Panc1 (cell line): ENCODE data around the gene TMEM244. TPM values are rescaled to one million over a fixed set of nuclear protein-coding genes. Genes with fewer than 3 reads are reported as not detected.

Experiments
- ATAC-seq: fragments of 200-7000 bp; cut with Tn5 transposase; 2 replicates; pipeline ENCODE4 v1.9.1; 2020; ENCODE audit warnings: mild to moderate bottlenecking, moderate library complexity
- BruUV-seq: library from RNA; stranded (reverse); fragments of 400-500 nt; replicated peaks from 2 replicates; lab custom pipeline; 2021; lab: Mats Ljungman, UMichigan
- CTCF ChIA-PET: fragments of 300-600 bp; sonication (Branson Sonifier 250); formaldehyde crosslinking; loops from one replicate; lab custom pipeline; 2022; ENCODE audit warnings: antibody characterized with exemption; lab: Charles Lee
- POLR2A ChIA-PET: fragments of 300-600 bp; sonication (Branson Sonifier 250); formaldehyde crosslinking; loops from one replicate; lab custom pipeline; 2022; ENCODE audit warnings: antibody characterized with exemption; lab: Charles Lee
- DNase-seq: peaks from one replicate; pipeline ENCODE4 v3.0.0-alpha.2; 2010; ENCODE audit warnings: low read depth, low spot score
- H3K27ac ChIP-seq: 2 replicates; pipeline ENCODE4 v1.5.1; 2011; ENCODE audit warnings: mild to moderate bottlenecking, low read length, inconsistent platforms
- H3K27me3 ChIP-seq: fragments of 200-500 bp; sonication (Bioruptor generic); 2 replicates; pipeline ENCODE4 v1.6.0; 2014; ENCODE audit warnings: low read length, inconsistent platforms; ENCODE audit not compliant: control insufficient read depth, insufficient read depth
- H3K36me3 ChIP-seq: fragments of 200-500 bp; sonication (Bioruptor generic); 2 replicates; pipeline ENCODE4 v1.5.1; 2014; ENCODE audit warnings: inconsistent platforms, mild to moderate bottlenecking, low read length, moderate library complexity; ENCODE audit not compliant: control insufficient read depth, insufficient read depth
- H3K4me1 ChIP-seq: 2 replicates; pipeline ENCODE4 v1.5.1; 2011; ENCODE audit warnings: inconsistent platforms, mild to moderate bottlenecking, low read length, moderate library complexity; ENCODE audit not compliant: control insufficient read depth, insufficient read depth
- H3K4me3 ChIP-seq, 2 experiments: 2 replicates each; pipeline ENCODE4 v1.5.1; 2011 to 2012; ENCODE audit warnings: low read depth in 2 of 2, low read length in 2 of 2, mild to moderate bottlenecking in 2 of 2, inconsistent platforms in 1 of 2, moderate library complexity in 1 of 2
- H3K9me3 ChIP-seq: fragments of 200-500 bp; sonication (Bioruptor generic); 2 replicates; pipeline ENCODE4 v1.5.1; 2014; ENCODE audit warnings: low read depth, mild to moderate bottlenecking, inconsistent platforms, low read length, moderate library complexity; ENCODE audit not compliant: control insufficient read depth, insufficient read depth
- CTCF ChIP-seq: fragments of 450-650 bp; IDR thresholded peaks from 2 replicates; pipeline ENCODE4 v1.5.1; 2017; ENCODE audit warnings: mild to moderate bottlenecking
- POLR2AphosphoS5 ChIP-seq: IDR thresholded peaks from 2 replicates; pipeline ENCODE4 v1.6.1; 2012; ENCODE audit warnings: mild to moderate bottlenecking, low read depth, low read length, moderate library complexity
- REST ChIP-seq, 2 experiments: IDR thresholded peaks; 2 replicates each; pipeline ENCODE4 v1.6.1; 2011 to 2012; ENCODE audit warnings: low read depth in 2 of 2, control low read depth in 1 of 2, low read length in 1 of 2, mild to moderate bottlenecking in 1 of 2, moderate library complexity in 1 of 2; ENCODE audit not compliant: insufficient read depth in 1 of 2
- SIN3A ChIP-seq: IDR thresholded peaks from 2 replicates; pipeline ENCODE4 v1.6.1; 2012; ENCODE audit warnings: low read depth, mild to moderate bottlenecking, low read length, moderate library complexity, borderline replicate concordance; ENCODE audit not compliant: insufficient read depth
- TCF7L2 ChIP-seq: IDR thresholded peaks from 2 replicates; pipeline ENCODE4 v1.6.1; 2011; ENCODE audit warnings: mild to moderate bottlenecking, low read depth, low read length, inconsistent platforms
- in situ Hi-C: cut with HindIII; loops from 2 replicates; pipeline ENCODE4 v1.10.0; 2016; ENCODE audit warnings: low sequenced_read_pairs, low pct_unique_long_range_greater_than_20kb
- intact Hi-C: fragments of 100-400 bp; cut with micrococcal nuclease; formaldehyde crosslinking; loops from one replicate; pipeline ENCODE4 v1.10.0; 2022; ENCODE audit not compliant: unreplicated experiment
- total RNA-seq: library from RNA; stranded (reverse); gene quantifications from one replicate; pipeline ENCODE4 v1.2.1, GENCODE V29; 2021; ENCODE audit not compliant: unreplicated experiment

The TMEM244 gene
- total RNA-seq, 1 experiment from 2014 or later, result not detected

GRCh38 chr6:129901910-129902309 is 40.8 kb upstream of the TMEM244 start:
- TF ChIP-seq POLR2AphosphoS5 (no peak), TCF7L2 (no peak), REST (IDR thresholded peaks at IDR 0.05; ENCODE audit: insufficient read depth in 1 of 2, low read depth in 2 of 2, low read length in 1 of 2) (no peak), CTCF (no peak), SIN3A (no peak)
- DNase-seq, result no peak
- POLR2A ChIA-PET, result no interaction called here
- no TSS peak for BruUV-seq
- H3K4me1 ChIP-seq, result no peaks in the 10 kb centered on the region
- no peak for ATAC-seq
- no peaks in the 10 kb centered on the region for H3K9me3 ChIP-seq
- intact Hi-C loops, result no loop called here
- CTCF ChIA-PET, result interaction anchor here (0.6 kb wide), 1 partner anchor 114 kb away, joined by 3 read pairs; no protein-coding TSS in a partner anchor
- no peak overlapping the region for H3K4me3 ChIP-seq
- no peaks in the 10 kb centered on the region for H3K36me3 ChIP-seq
- in situ Hi-C loops, result no loop called here
- H3K27ac ChIP-seq, result no peak overlapping the region
- H3K27me3 ChIP-seq, result no peaks in the 10 kb centered on the region

- intact Hi-C loops (loop anchor here (5.0 kb wide), 1 partner anchor 37 kb away; no protein-coding TSS in a partner anchor), in situ Hi-C loops (no loop called here)
- ChIA-PET POLR2A (no interaction called here), CTCF (no interaction called here)
- no peak overlapping the region for H3K27ac ChIP-seq
- H3K4me3 ChIP-seq, result no peak overlapping the region
- no peaks in the 10 kb centered on the region for H3K9me3 ChIP-seq
- ATAC-seq, result no peak
- TF ChIP-seq SIN3A, result no peak
- no peak for TF ChIP-seq TCF7L2
- TF ChIP-seq REST (IDR thresholded peaks at IDR 0.05; ENCODE audit: insufficient read depth in 1 of 2, low read depth in 2 of 2, low read length in 1 of 2), result no peak
- TF ChIP-seq CTCF, result no peak
- no peak for TF ChIP-seq POLR2AphosphoS5
- no peaks in the 10 kb centered on the region for H3K27me3 ChIP-seq
- no peak for DNase-seq
- no TSS peak for BruUV-seq
- no peaks in the 10 kb centered on the region for H3K36me3 ChIP-seq
- H3K4me1 ChIP-seq, result no peaks in the 10 kb centered on the region
These were observed 34.6 kb upstream of the TMEM244 start for GRCh38 chr6:129895692-129896091.
